Glutamatergic neuron (in vitro differentiated cells): Measurements from ENCODE around the gene KBTBD13. TPM values are rescaled to one million over a fixed set of nuclear protein-coding genes. Genes with fewer than 3 reads are reported as not detected.

Experiments used
- DNase-seq: peaks from one replicate; pipeline ENCODE4 v3.0.0; 2022
- H3K27ac Mint-ChIP-seq: one replicate; pipeline ENCODE4 v1.8.0; 2020; ENCODE audit warnings: mild to moderate bottlenecking, mixed read lengths, inconsistent platforms; ENCODE audit not compliant: unreplicated experiment
- H3K27me3 Mint-ChIP-seq: one replicate; pipeline ENCODE4 v1.8.0; 2020; ENCODE audit warnings: mild to moderate bottlenecking, moderate library complexity, mixed read lengths, inconsistent platforms; ENCODE audit not compliant: unreplicated experiment
- H3K36me3 Mint-ChIP-seq: one replicate; pipeline ENCODE4 v1.8.0; 2020; ENCODE audit warnings: mild to moderate bottlenecking, mixed read lengths, inconsistent platforms; ENCODE audit not compliant: unreplicated experiment
- H3K4me1 Mint-ChIP-seq: one replicate; pipeline ENCODE4 v1.8.0; 2020; ENCODE audit warnings: mild to moderate bottlenecking, low read depth, mixed read lengths, inconsistent platforms; ENCODE audit not compliant: unreplicated experiment
- H3K4me3 Mint-ChIP-seq: one replicate; pipeline ENCODE4 v1.8.0; 2020; ENCODE audit warnings: mild to moderate bottlenecking, mixed read lengths, inconsistent platforms; ENCODE audit not compliant: unreplicated experiment
- H3K9me3 Mint-ChIP-seq: one replicate; pipeline ENCODE4 v1.8.0; 2020; ENCODE audit warnings: mild to moderate bottlenecking, moderate library complexity, mixed read lengths, inconsistent platforms; ENCODE audit not compliant: unreplicated experiment
- total RNA-seq: library from RNA; stranded (reverse); fragmentation: NEBNext Ultra II Directional; extraction: Animal tissue kit (Norgen Biotek cat#: 25700); gene quantifications from one replicate; pipeline ENCODE4 v1.2.1, GENCODE V29; 2021; ENCODE audit not compliant: unreplicated experiment
- TF ChIP-seq, protein P1 (sequence below): fragments of 200-600 bp; sonication (generic); IDR thresholded peaks from one replicate; pipeline ENCODE4 v1.5.0; 2021; ENCODE audit not compliant: partially characterized antibody, unreplicated experiment

Gene KBTBD13
- total RNA-seq, 1 donor from 2014 or later, result not detected

GRCh38 chr15:65058394-65059368, 17.9 kb upstream of the KBTBD13 start:
- TF ChIP-seq, protein P1, sequence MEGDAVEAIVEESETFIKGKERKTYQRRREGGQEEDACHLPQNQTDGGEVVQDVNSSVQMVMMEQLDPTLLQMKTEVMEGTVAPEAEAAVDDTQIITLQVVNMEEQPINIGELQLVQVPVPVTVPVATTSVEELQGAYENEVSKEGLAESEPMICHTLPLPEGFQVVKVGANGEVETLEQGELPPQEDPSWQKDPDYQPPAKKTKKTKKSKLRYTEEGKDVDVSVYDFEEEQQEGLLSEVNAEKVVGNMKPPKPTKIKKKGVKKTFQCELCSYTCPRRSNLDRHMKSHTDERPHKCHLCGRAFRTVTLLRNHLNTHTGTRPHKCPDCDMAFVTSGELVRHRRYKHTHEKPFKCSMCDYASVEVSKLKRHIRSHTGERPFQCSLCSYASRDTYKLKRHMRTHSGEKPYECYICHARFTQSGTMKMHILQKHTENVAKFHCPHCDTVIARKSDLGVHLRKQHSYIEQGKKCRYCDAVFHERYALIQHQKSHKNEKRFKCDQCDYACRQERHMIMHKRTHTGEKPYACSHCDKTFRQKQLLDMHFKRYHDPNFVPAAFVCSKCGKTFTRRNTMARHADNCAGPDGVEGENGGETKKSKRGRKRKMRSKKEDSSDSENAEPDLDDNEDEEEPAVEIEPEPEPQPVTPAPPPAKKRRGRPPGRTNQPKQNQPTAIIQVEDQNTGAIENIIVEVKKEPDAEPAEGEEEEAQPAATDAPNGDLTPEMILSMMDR, result no peak
- DNase-seq, result no peak
- Mint-ChIP-seq H3K27me3 (peaks cover 10% of the 10 kb centered on the region), H3K9me3 (no peaks in the 10 kb centered on the region), H3K36me3 (no peaks in the 10 kb centered on the region), H3K27ac (no peak overlapping the region), H3K4me1 (peaks cover 4% of the 10 kb centered on the region), H3K4me3 (no peak overlapping the region)

DNA sequence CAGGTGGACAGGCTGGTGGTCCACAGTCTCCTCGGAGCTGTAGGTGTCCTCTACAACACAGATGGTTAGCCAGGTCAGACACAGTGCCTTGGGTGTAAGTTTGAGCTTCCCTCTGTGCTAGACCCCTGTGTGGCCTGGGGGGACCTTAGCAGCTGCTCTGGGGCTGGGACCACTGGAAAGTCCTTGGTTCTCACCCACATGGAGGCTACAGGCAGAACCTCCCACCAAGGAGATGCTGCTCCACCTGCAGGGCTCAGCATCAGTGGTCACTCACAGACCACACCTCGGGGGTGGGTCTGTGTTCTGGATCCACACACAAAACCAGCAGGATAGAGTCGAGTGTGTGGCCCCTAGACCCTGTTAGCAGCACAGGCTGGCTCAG, 17.2 kb upstream of the KBTBD13 start:
- no peak overlapping the region for H3K27ac Mint-ChIP-seq
- H3K4me3 Mint-ChIP-seq, result no peak overlapping the region
- no peaks in the 10 kb centered on the region for H3K9me3 Mint-ChIP-seq
- H3K36me3 Mint-ChIP-seq, result no peaks in the 10 kb centered on the region
- H3K27me3 Mint-ChIP-seq, result peaks cover 10% of the 10 kb centered on the region
- TF ChIP-seq, protein P1, result no peak
- DNase-seq, result no peak
- H3K4me1 Mint-ChIP-seq, result no peaks in the 10 kb centered on the region

DNA sequence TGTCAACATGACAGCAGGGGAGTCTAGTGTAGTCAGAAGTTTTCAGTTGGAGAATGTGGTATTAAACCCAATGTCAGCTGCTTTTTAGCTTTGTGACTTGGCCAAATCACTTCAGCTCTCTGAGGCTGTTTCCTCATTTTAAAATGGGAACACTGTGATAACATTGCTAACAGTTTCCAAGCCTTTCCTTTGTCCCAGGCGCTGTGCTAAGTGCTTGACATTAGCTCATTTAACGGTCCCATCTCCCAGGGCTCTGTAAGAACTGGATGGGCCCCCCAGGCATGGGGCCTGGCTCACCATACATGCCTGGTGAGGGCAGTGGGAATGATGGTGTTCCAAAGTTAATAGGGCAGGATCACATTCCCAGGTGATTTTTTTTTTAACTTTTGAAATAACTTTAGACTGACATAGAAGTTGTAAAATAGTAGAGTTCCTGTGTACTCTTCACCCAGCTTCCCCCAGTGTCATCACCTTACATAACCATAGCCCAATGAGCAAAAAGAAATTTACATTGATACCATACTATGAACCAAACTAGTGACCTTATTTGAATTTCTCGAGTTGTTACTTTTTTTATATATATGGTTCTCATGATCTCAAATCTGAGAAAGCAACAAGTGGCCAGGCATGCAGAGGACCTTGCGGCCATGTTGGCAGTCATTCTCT, 16.5 kb upstream of the KBTBD13 start:
- no peaks in the 10 kb centered on the region for H3K36me3 Mint-ChIP-seq
- no peak overlapping the region for H3K27ac Mint-ChIP-seq
- H3K4me3 Mint-ChIP-seq, result no peak overlapping the region
- TF ChIP-seq, protein P1, result no peak
- no peaks in the 10 kb centered on the region for H3K9me3 Mint-ChIP-seq
- DNase-seq, result no peak
- H3K27me3 Mint-ChIP-seq, result peaks cover 10% of the 10 kb centered on the region
- peaks cover under 1% of the 10 kb centered on the region for H3K4me1 Mint-ChIP-seq

GRCh38 chr15:65060641-65061397, 15.7 kb upstream of the KBTBD13 start:
- no peaks in the 10 kb centered on the region for H3K36me3 Mint-ChIP-seq
- H3K27ac Mint-ChIP-seq, result no peak overlapping the region
- TF ChIP-seq, protein P1, result no peak
- H3K4me1 Mint-ChIP-seq, result peaks cover 2% of the 10 kb centered on the region
- H3K27me3 Mint-ChIP-seq, result peaks cover 6% of the 10 kb centered on the region
- H3K4me3 Mint-ChIP-seq, result no peak overlapping the region
- no peak for DNase-seq
- no peaks in the 10 kb centered on the region for H3K9me3 Mint-ChIP-seq
